ENCODE data around the gene REPIN1. TPM values are rescaled to one million over a fixed set of nuclear protein-coding genes. Genes with fewer than 3 reads are reported as not detected.

REPIN1 gene
- 48.4 and 87.7 TPM in 2 replicates for total RNA-seq

DNA sequence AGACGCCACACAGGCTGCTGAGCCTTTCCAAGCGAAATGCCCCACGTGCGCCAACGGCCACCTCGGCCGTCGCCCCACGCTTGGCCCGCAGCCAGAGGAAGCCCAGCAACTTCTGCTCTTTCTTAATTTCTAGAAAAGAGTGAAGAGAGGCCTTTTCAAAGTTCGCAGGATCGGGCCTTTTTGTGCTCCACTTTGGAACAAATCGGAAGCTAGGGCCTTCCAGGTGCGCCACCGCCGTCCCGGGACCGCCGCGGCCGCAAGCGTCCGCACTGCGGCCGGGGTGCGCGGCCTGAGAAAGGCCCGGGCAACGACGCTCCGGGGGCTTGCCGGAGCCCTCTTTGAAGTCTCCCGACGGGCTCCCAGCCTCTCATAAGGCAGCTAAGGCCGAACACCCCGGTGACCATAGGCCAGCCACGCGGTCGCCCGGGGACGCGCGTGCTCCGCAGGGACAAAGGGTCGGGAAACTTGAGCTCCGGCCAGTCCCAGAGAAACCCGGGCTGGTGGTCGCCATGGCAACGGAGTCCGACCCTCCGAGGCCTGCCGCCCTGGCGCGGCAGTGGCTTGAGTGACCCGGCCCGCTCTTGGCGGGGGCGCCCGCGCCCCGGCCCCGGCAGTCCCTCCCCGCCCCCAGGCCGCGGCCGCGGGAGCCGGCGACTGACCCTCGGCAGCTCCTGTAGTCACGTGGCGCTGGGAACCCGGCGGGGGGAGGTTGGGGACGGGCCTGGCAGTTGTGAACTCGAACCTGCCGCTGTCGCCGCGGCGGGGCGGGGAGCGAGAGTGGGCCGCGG, at the start of gene REPIN1:
Gene REPIN1, plus strand, starts transcription at position 727 of the 788 bp plus-strand sequence. CDS start 890 bp downstream, outside the sequence.

DNA sequence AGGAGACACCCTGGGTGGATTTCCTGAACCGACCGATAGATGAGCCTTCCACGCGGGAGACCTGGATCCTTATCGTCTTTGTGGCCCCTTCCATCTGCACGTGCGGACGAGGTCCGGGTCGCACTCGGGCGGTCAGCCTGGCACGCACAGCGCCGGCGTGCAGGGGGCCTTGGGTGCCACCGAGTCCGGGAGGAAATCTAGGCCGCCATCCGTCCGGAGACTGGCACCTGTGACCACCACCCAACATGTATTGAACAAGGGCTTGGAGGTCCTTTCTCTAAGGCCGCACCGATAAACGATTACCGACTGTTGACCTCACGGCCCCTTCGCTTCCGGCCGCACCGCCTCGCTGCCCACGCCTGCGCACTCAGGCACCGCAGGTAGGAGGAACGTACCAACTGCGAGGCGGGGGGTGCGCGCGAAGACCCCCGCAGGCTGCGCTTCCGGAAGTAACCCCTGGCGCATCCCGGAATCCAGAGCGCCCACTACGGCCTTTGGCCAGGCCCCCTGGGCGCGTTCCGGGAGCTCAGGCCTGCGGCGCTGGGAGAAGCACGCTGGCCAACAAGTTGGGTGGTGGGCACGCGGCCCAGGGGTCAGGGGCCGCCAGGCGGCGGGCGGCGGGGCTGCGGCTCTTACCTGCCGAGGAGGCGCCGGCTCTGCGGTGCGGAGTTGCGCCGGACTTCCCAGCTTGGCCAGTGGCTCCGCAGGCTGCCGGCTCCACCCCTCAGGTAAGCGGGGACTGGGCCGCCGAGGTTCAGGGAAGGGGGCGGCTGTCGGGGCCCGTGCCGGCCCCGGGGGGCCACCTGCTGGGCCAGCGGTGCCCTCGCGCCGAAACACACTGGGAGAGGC, 45.6 kb upstream of the REPIN1 start, which contains the start of the genes ACTR3C and LRRC61:
Gene ACTR3C, minus strand, starts transcription at position 713 of the 849 bp plus-strand sequence. CDS start 28,249 bp downstream, outside the sequence.
Gene LRRC61, plus strand, starts transcription at position 523 of the 849 bp plus-strand sequence. CDS start 13,507 bp downstream, outside the sequence.

DNA sequence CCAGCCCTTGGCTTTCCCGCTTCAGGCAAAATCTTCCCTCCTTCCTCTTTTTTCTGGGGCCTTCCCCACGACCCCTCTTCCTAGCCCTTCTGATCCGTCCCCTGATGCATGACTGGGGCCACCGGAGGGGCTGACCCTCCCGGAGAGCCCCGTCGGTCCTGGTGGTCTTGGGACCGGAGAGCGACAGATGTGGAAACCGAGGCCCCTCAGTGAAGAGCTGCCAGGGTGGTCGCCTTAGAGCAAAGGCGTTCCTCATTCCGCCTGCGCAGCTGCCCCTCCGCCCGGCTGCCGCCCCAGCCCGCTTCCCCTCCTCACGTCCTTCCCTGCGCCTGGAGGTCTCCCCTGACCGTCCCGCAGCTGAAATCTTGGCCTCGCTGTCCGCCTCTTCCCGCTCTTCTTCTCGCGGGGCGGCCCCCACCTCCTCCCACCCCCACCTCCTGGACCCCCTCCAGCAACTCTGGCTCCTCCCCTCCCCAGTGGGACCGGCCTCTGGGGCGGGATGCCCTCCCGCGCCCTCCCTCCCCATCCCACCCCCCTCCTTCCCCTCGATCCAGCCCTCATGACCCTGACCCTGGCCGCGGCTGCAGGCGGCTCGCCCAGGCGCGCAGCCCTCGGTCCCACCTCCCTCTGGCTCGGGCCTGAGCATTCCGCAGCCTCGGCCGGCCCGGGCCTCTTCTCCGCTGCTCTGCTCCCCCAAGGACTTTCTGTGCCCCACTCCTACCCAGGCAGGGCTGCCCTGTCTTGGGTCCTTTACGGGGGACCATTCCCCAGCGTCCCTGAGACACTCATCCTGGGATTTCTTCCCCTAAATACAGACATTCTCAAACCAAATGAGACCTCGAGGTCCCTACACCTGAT, 27.1 kb upstream of the REPIN1 start, which contains the start of gene RARRES2:
Gene RARRES2, minus strand, starts transcription at position 367 of the 858 bp plus-strand sequence. CDS start 1,020 bp downstream, outside the sequence.

DNA sequence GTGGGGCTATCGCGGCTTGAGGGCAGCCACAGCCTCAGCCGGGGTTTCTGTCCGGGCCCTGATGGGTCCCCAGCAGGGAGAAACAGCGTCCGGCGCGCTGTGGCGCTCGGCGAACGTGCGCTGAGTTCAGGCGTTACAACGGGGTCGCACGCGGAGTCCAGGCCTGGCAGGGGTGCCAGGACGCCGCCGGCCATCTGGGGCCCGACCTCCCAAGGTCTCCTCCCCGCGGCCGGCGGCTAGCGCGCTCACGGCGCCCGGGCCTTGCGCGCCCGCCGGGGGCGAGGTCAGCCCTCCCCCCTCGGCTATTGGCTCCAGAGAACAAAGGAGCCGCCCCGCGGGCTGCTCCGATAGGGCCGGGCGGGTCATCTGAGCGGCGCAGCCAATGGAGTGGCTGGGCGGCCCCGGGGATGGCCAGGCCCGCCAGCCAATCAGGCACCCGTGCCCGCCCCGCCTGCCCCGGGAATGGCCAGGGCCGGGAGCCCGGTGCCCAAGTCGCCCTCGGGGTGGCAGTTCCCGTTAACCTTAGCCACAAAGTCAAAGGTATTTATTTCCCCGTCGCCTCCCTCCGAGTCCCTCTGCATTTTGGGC, 10.3 kb downstream of the REPIN1 start, which contains the start of gene ZNF775:
Gene ZNF775, plus strand, starts transcription at position 478 of the 588 bp plus-strand sequence. CDS start 9,141 bp downstream, outside the sequence.

Other genes with a start within 250 kb of the REPIN1 start
- 1.8 and 2.2 TPM in 2 replicates for gene LRRC61, start 45.5 kb upstream of the REPIN1 start, total RNA-seq
- 1.2 TPM in 2 replicates for gene ACTR3C, start 45.3 kb upstream of the REPIN1 start, total RNA-seq
- 2.7 TPM in 1 of 2 replicates, not detected in the other for gene RARRES2, start 27.2 kb upstream of the REPIN1 start, total RNA-seq
- 5.6 and 5.9 TPM in 2 replicates for gene ZNF775, start 10.5 kb downstream of the REPIN1 start, total RNA-seq
- under 0.01 TPM in 1 of 2 replicates, not detected in the other for gene GIMAP8, start 81.8 kb downstream of the REPIN1 start, total RNA-seq
- gene GIMAP7, start 146.1 kb downstream of the REPIN1 start, total RNA-seq = not detected in 2 replicates
- gene GIMAP4, start 198.6 kb downstream of the REPIN1 start, total RNA-seq = 0.23 and 0.59 TPM in 2 replicates